G401.6 (cell line): ENCODE data around the gene DSCAM.

Experiments
- FAIRE-seq: peaks from 2 replicates; lab custom pipeline; 2012; peaks lifted over from hg19 to GRCh38; lab: Jason Lieb, UNC

DSCAM gene

DNA sequence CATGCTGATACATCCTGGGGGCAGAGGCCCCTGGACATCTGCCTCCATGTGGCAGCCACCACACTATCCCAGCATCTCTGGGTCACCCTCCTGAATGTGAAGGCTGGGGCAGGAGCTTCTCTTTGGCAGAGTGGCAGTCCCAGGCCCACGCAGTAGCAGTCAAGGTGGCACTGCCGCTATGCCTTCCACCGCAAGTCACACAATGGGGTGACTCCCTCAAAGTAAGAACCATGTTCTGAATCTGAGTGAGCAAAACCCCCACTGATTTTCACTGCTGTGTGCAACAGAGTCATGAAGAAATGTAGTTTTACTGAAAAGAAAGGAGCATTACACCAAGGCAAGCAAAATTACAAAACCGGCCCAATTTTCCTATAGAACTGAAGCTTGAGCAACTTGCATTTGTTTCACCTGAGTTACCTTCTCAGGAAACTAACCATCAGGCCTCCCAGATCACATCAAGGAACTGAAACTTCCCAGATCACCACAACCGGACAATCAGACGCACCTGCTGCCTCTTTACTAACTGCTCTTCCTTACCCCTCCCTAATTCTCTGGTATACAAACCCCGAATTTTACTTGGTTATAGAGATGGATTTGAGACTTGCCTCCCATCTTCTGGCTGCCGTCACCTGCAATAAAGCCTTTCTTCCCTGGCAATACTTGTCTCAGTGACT, 877.1 kb downstream of the DSCAM start:
- no peak for FAIRE-seq

DNA sequence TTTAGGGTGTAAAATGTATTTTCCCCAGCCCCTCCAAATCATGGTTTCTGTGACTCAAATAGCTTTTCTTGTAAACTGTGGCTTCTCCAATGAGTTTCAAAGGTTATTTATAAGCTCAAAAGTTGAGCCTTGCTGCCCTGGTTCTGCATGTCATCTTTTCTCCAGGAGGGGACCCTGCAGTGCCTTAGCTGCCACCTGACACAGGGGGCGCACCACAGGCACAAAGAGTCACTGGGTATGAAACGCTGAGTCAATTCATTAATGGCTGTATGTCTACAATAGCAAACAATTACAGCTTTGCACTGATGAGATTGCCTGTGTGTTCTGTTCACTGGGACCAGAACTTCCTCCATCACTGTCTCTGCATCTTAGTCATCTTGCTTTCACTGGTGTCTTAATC, 878.9 kb downstream of the DSCAM start:
- no peak for FAIRE-seq

DNA sequence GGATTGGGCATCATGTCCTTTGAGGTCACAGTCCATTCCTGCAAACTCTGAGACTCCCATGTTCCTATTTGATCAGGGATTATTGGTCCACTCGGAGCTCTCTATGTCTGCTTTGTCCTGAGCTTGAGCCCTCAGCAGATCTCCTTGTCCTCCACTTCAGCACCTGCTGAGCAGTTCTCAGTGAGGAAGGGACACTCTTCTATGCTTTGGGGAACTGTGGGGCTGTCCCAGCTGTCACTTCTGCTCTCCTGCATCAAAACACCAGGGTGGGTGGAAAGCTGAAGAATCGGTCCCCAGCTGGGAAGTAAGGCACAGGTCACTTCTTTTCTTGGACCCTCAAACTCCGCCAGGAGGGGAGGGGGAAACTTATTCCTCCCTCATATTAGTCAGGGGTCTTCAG, 880.2 kb downstream of the DSCAM start:
- FAIRE-seq = no peak

DNA sequence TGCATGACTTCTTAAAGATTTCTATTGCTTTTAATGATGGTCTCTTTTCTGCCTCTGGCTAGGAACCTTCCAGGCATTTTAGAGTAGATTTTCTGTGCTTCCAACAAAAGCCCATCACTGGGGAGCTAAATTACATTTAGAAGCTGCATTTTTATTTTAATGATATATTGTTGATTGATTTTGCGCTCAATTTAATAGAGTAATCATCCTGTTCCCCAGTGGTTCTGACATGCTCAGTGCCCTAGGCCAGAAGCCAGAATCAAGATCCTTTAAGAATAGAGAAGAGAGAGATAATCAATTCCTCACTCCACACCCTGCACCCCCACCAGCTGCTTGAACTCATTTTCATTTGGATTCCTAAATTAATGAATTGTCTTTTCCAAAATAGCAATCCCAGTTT, 881.9 kb downstream of the DSCAM start:
- no peak for FAIRE-seq

DNA sequence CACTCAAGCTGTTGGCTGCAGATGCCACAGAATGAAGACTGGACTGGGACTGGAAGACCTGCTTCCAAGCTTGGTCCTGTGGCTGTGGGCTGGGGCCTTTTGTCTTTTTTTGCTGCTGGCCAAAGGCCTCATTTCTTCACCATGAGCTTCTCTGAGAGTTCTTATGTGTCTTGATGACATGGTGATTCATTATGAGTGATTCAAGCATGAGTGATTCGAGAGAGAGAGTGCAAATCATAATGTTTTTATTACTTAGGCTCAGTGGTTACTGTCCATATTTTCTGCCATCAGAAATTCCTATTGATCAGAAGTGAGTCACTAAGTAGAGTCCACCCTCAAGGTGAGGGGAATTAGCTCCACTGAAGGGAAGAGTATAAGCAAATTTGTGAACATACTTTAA, 885.7 kb downstream of the DSCAM start:
- no peak for FAIRE-seq
